Mesenchymal stem cell (in vitro differentiated cells and primary cell): ENCODE results near the gene TCAIM.

Source experiments
- DNase-seq: peaks from one replicate; pipeline ENCODE4 v3.0.0-alpha.2; 2013
- H2AFZ ChIP-seq: one replicate; pipeline ENCODE4 v1.6.1; 2013; ENCODE audit warnings: low read depth, mild to moderate bottlenecking, control low read depth, inconsistent platforms, low read length, moderate library complexity
- H2AK5ac ChIP-seq: 2 replicates; pipeline ENCODE4 v1.6.1; 2013; ENCODE audit warnings: low read length, moderate library complexity, mild to moderate bottlenecking, inconsistent platforms; ENCODE audit not compliant: severe bottlenecking
- H2BK120ac ChIP-seq: one replicate; pipeline ENCODE4 v1.6.1; 2013; ENCODE audit warnings: low read depth, mild to moderate bottlenecking, inconsistent platforms, low read length, moderate library complexity
- H2BK12ac ChIP-seq, 2 experiments: one replicate each; pipeline ENCODE4 v1.6.1; 2013; ENCODE audit warnings: inconsistent platforms in 2 of 2, low read length in 2 of 2, mild to moderate bottlenecking in 2 of 2, moderate library complexity in 2 of 2, control low read depth in 1 of 2
- H2BK15ac ChIP-seq: one replicate; pipeline ENCODE4 v1.6.1; 2013; ENCODE audit warnings: mild to moderate bottlenecking, low read depth, inconsistent platforms; ENCODE audit not compliant: poor library complexity, severe bottlenecking
- H2BK5ac ChIP-seq: 2 replicates; pipeline ENCODE4 v1.6.1; 2013; ENCODE audit warnings: low read depth, mild to moderate bottlenecking, low read length, control low read depth, inconsistent platforms; ENCODE audit not compliant: poor library complexity, severe bottlenecking
- H3K14ac ChIP-seq, 2 experiments: one replicate each; pipeline ENCODE4 v1.6.1; 2013; ENCODE audit warnings: inconsistent platforms in 2 of 2, low read length in 2 of 2, control low read depth in 1 of 2, mild to moderate bottlenecking in 1 of 2, moderate library complexity in 1 of 2
- H3K18ac ChIP-seq, 2 experiments: one replicate each; pipeline ENCODE4 v1.6.1; 2013; ENCODE audit warnings: inconsistent platforms in 2 of 2, low read length in 2 of 2, control low read depth in 1 of 2, low read depth in 1 of 2, mild to moderate bottlenecking in 1 of 2
- H3K23ac ChIP-seq, 2 experiments: one replicate each; pipeline ENCODE4 v1.6.1; 2013; ENCODE audit warnings: inconsistent platforms in 2 of 2, low read length in 2 of 2, mild to moderate bottlenecking in 2 of 2, moderate library complexity in 2 of 2, control low read depth in 1 of 2
- H3K27ac ChIP-seq: 2 replicates; pipeline ENCODE4 v1.5.1; 2013; ENCODE audit warnings: mild to moderate bottlenecking, moderate library complexity, low read length, control low read depth, inconsistent platforms; ENCODE audit not compliant: poor library complexity, severe bottlenecking
- H3K27me3 ChIP-seq, 2 experiments: 2 replicates each; pipeline versions ENCODE4 v1.6.1 to v1.7.0; 2013; ENCODE audit warnings: low read length in 2 of 2, mild to moderate bottlenecking in 2 of 2, moderate library complexity in 2 of 2, control low read depth in 1 of 2, inconsistent platforms in 1 of 2; ENCODE audit not compliant: control insufficient read depth in 1 of 2, insufficient read depth in 1 of 2
- H3K36me3 ChIP-seq, 2 experiments: 2 replicates each; pipeline versions ENCODE4 v1.6.1 to v1.7.0; 2013; ENCODE audit warnings: low read length in 2 of 2, control low read depth in 1 of 2, inconsistent platforms in 1 of 2, low read depth in 1 of 2, mild to moderate bottlenecking in 1 of 2; ENCODE audit not compliant: insufficient read depth in 2 of 2, control insufficient read depth in 1 of 2
- H3K4ac ChIP-seq, 2 experiments: one replicate each; pipeline ENCODE4 v1.6.1; 2013; ENCODE audit warnings: inconsistent platforms in 2 of 2, low read length in 2 of 2, mild to moderate bottlenecking in 2 of 2, moderate library complexity in 2 of 2, control low read depth in 1 of 2, low read depth in 1 of 2
- H3K4me1 ChIP-seq: 2 replicates; pipeline ENCODE4 v1.6.1; 2013; ENCODE audit warnings: low read depth, low read length, control low read depth; ENCODE audit not compliant: control insufficient read depth, insufficient read depth
- H3K4me2 ChIP-seq: 2 replicates; pipeline ENCODE4 v1.6.1; 2013; ENCODE audit warnings: low read length, mild to moderate bottlenecking, inconsistent platforms; ENCODE audit not compliant: poor library complexity, severe bottlenecking
- H3K4me3 ChIP-seq, 2 experiments: 2 replicates each; pipeline versions ENCODE4 v1.5.1 to v1.7.0; 2013; ENCODE audit warnings: low read length in 2 of 2, mild to moderate bottlenecking in 2 of 2, control low read depth in 1 of 2, low read depth in 1 of 2; ENCODE audit not compliant: insufficient read depth in 1 of 2
- H3K79me1 ChIP-seq: replicated peaks from 2 replicates; pipeline ENCODE4 v1.6.1; 2013; ENCODE audit warnings: mild to moderate bottlenecking, control low read depth, low read length, inconsistent platforms; ENCODE audit not compliant: poor library complexity, severe bottlenecking
- H3K9ac ChIP-seq: 2 replicates; pipeline ENCODE4 v1.7.0; 2013; ENCODE audit warnings: mild to moderate bottlenecking, low read length, moderate library complexity
- H3K9me3 ChIP-seq: 2 replicates; pipeline ENCODE4 v1.7.0; 2013; ENCODE audit warnings: mild to moderate bottlenecking, low read length; ENCODE audit not compliant: control insufficient read depth
- H4K8ac ChIP-seq: one replicate; pipeline ENCODE4 v1.6.1; 2013; ENCODE audit warnings: inconsistent platforms, mild to moderate bottlenecking, low read length, moderate library complexity
- H4K91ac ChIP-seq: one replicate; pipeline ENCODE4 v1.6.1; 2013; ENCODE audit warnings: mild to moderate bottlenecking, low read length, inconsistent platforms
- WGBS: methylation state at CpG from one replicate; pipeline ENCODE4 v1.1.7; 2013; ENCODE audit warnings: mixed read lengths; 5-methylcytosine and 5-hydroxymethylcytosine counted together

Gene TCAIM

GRCh38 chr3:44442596-44443309 lies 104.2 kb downstream of the TCAIM start:
- H2AK5ac ChIP-seq: no peak overlapping the region
- H3K4me1 ChIP-seq: no peaks in the 10 kb centered on the region
- H3K18ac ChIP-seq: no peak overlapping the region
- H3K23ac ChIP-seq: no peak overlapping the region
- H3K27me3 ChIP-seq: no peaks in the 10 kb centered on the region
- no peak overlapping the region for H2AFZ ChIP-seq
- H3K36me3 ChIP-seq: peaks cover 45 to 51% of the 10 kb centered on the region in 2 experiments
- no peak overlapping the region for H3K9ac ChIP-seq
- peaks cover 15% of the 10 kb centered on the region for H3K9me3 ChIP-seq
- 95% methylated on average over 2 of the region's 2 CpGs for WGBS
- H4K91ac ChIP-seq: no peak overlapping the region
- no peak overlapping the region for H2BK120ac ChIP-seq
- no peak for DNase-seq
- H2BK5ac ChIP-seq: no peak overlapping the region
- H3K4me2 ChIP-seq: no peak overlapping the region
- no peak overlapping the region for H2BK15ac ChIP-seq
- H3K27ac ChIP-seq: no peak overlapping the region
- no peak overlapping the region for H2BK12ac ChIP-seq
- H4K8ac ChIP-seq: no peak overlapping the region
- peaks cover 35% of the 10 kb centered on the region for H3K79me1 ChIP-seq
- no peak overlapping the region for H3K4ac ChIP-seq
- no peak overlapping the region for H3K4me3 ChIP-seq
- H3K14ac ChIP-seq: no peak overlapping the region

DNA sequence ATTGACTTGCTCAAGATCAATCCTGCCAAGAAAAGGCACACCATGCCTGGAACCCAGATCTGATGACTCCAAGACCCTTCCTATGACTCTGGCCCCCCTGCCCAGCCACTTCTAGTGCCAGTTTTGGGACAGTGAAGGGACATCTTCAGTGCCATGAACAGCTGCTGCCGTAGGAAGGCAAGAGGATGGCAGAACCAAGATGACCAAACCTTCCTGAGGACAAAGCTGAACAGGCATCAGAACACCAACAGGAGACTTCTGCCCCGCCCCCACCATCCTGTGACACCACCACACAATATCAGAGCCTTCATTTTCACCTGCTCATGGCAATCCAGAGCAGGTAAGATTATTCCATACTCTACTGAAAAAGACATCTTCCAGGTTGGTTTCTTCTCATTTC lies 105.9 kb downstream of the TCAIM start:
- Histone ChIP-seq H3K79me1 (peaks cover 39% of the 10 kb centered on the region), H3K4ac (no peak overlapping the region), H2AK5ac (no peak overlapping the region), H2BK5ac (no peak overlapping the region), H4K91ac (no peak overlapping the region), H3K23ac (no peak overlapping the region), H2BK12ac (no peak overlapping the region), H3K4me1 (no peaks in the 10 kb centered on the region), H2BK120ac (no peak overlapping the region), H3K36me3 (peaks cover 59 to 62% of the 10 kb centered on the region in 2 experiments), H3K4me2 (no peak overlapping the region), H2AFZ (no peak overlapping the region), H3K4me3 (no peak overlapping the region), H4K8ac (no peak overlapping the region), H3K27me3 (no peaks in the 10 kb centered on the region), H2BK15ac (no peak overlapping the region), H3K9me3 (peaks cover 31% of the 10 kb centered on the region), H3K18ac (no peak overlapping the region), H3K27ac (no peak overlapping the region), H3K9ac (no peak overlapping the region), H3K14ac (no peak overlapping the region)
- DNase-seq: no peak
- WGBS: 100% methylated on average over 2 of the region's 2 CpGs

DNA sequence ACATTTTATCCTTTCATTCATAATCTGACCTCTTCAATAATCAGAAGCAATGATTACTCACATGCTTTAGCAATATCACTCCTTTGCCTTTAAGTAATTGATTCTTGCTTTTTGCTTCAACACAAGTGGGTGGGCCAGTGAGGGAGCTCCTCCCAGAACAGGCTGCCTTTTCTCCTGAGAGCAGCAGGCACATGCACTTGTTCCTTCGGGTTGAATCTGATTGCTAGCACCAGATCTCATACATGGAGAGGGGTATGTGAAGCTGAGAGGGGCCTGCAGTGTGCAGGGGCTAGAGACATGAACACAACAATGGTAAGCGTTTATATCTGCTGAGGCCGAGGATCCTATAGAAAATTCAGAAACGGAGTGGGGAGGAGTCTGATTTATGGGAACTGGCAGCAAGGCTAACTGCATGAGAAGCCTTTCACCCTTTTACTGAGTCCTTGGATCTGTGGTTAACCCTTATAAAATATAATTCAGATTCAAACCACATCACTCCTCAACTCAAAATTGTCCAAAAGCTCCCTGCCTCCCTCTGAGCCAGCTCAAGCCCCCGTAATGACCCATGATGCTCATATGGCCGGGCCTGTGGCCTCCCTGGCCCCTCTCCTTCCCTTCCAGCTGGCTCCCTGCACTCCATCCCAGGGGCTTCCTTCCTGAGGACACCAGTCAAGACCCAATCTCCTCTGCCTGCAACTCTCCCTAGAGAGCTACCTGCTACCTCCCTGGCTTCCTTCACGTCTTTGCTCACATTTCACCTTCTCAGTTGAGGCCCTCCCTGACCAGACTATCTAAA lies 106.5 kb downstream of the TCAIM start:
- no peak overlapping the region for H2BK12ac ChIP-seq
- DNase-seq: no peak
- no peak overlapping the region for H3K4me2 ChIP-seq
- H3K4me3 ChIP-seq: no peak overlapping the region
- no peak overlapping the region for H3K23ac ChIP-seq
- no peak overlapping the region for H3K27ac ChIP-seq
- no peak overlapping the region for H2AK5ac ChIP-seq
- 97% methylated on average over 7 of the region's 7 CpGs for WGBS
- peaks cover 41% of the 10 kb centered on the region for H3K79me1 ChIP-seq
- no peak overlapping the region for H2AFZ ChIP-seq
- H2BK15ac ChIP-seq: no peak overlapping the region
- no peak overlapping the region for H2BK5ac ChIP-seq
- H3K14ac ChIP-seq: no peak overlapping the region
- no peaks in the 10 kb centered on the region for H3K4me1 ChIP-seq
- H3K9ac ChIP-seq: no peak overlapping the region
- no peak overlapping the region for H3K18ac ChIP-seq
- H2BK120ac ChIP-seq: no peak overlapping the region
- no peak overlapping the region for H4K91ac ChIP-seq
- H4K8ac ChIP-seq: no peak overlapping the region
- no peaks in the 10 kb centered on the region for H3K27me3 ChIP-seq
- H3K4ac ChIP-seq: no peak overlapping the region
- H3K36me3 ChIP-seq: peaks cover 61 to 68% of the 10 kb centered on the region in 2 experiments
- peaks cover 37% of the 10 kb centered on the region for H3K9me3 ChIP-seq

GRCh38 chr3:44445786-44446185 lies 107.2 kb downstream of the TCAIM start:
- H2BK5ac ChIP-seq: no peak overlapping the region
- no peak overlapping the region for H3K18ac ChIP-seq
- 89% methylated on average over 5 of the region's 5 CpGs for WGBS
- peak overlapping the region in 1 of 2 experiments; percentile 13 for H3K4ac ChIP-seq
- no peak overlapping the region for H2BK120ac ChIP-seq
- H3K27ac ChIP-seq: no peak overlapping the region
- no peaks in the 10 kb centered on the region for H3K4me1 ChIP-seq
- no peak overlapping the region for H4K91ac ChIP-seq
- no peak overlapping the region for H2AFZ ChIP-seq
- peaks cover 37% of the 10 kb centered on the region for H3K9me3 ChIP-seq
- no peak overlapping the region for H3K14ac ChIP-seq
- no peak for DNase-seq
- no peak overlapping the region for H3K4me2 ChIP-seq
- H2BK15ac ChIP-seq: no peak overlapping the region
- no peak overlapping the region for H3K23ac ChIP-seq
- peaks cover 47% of the 10 kb centered on the region for H3K79me1 ChIP-seq
- no peak overlapping the region for H4K8ac ChIP-seq
- H3K27me3 ChIP-seq: no peaks in the 10 kb centered on the region
- H3K9ac ChIP-seq: no peak overlapping the region
- peaks cover 67 to 75% of the 10 kb centered on the region in 2 experiments for H3K36me3 ChIP-seq
- no peak overlapping the region for H2AK5ac ChIP-seq
- H3K4me3 ChIP-seq: no peak overlapping the region
- no peak overlapping the region for H2BK12ac ChIP-seq
